Measurements from ENCODE around the gene TBX22.

DNA sequence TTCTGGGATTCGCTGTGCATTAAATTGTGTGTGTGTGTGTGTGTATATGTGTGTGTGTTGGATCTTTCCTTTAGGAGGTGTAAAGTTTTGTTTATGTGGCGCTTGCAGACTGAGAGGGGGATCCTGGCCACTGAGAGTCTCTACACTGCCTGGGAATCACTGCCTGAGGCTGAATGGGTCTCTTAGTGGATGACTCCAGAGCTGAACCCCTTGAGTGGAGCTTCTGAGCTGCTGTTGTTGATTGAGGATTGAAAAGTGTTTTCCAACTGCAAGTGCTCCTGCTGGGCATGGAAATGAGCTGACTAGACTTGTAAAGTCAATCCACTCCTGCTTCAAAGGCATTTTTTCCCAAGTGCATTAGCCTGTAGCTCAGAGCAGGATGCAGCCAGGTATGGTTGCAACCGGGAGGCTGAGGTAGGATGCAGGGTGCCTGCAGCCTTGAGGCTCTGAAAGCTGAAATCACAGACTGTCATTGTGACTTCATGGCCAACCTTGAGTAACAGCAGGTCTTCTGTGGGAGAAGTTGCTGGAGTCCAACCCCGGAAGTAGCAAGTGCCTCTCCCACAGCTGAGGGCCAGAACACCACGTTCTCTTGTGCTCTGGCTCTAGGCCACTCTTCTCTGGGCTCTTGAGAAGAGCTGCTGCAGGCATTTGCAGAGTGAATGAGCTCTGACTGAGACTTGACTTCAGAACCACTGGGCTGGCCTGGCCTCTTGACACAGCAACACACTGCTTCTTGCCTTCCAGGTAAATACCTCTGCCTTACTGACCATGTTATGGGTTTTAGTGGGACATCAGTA, at the start of gene TBX22:
- TF ChIP-seq, protein P1, sequence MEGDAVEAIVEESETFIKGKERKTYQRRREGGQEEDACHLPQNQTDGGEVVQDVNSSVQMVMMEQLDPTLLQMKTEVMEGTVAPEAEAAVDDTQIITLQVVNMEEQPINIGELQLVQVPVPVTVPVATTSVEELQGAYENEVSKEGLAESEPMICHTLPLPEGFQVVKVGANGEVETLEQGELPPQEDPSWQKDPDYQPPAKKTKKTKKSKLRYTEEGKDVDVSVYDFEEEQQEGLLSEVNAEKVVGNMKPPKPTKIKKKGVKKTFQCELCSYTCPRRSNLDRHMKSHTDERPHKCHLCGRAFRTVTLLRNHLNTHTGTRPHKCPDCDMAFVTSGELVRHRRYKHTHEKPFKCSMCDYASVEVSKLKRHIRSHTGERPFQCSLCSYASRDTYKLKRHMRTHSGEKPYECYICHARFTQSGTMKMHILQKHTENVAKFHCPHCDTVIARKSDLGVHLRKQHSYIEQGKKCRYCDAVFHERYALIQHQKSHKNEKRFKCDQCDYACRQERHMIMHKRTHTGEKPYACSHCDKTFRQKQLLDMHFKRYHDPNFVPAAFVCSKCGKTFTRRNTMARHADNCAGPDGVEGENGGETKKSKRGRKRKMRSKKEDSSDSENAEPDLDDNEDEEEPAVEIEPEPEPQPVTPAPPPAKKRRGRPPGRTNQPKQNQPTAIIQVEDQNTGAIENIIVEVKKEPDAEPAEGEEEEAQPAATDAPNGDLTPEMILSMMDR (IDR thresholded peaks at IDR 0.05): no peak
- TF ChIP-seq POLR2A (IDR thresholded peaks at IDR 0.05) (no peak), POLR2AphosphoS5 (IDR thresholded peaks at IDR 0.05; ENCODE audit: insufficient read depth in 1 of 2, low read depth in 1 of 2) (no peak)
